Measurements from ENCODE around the gene MEIOB. TPM values are rescaled to one million over a fixed set of nuclear protein-coding genes. Genes with fewer than 3 reads are reported as not detected.
"Not testable (repeated sequence)": the region's sequence is repeated elsewhere in the genome, so short reads cannot be mapped to it uniquely, and the experiment has no call there.

MEIOB gene
- total RNA-seq, 3 donors from 2014 or later = 0.24 to 0.34 (median 0.28) TPM

DNA sequence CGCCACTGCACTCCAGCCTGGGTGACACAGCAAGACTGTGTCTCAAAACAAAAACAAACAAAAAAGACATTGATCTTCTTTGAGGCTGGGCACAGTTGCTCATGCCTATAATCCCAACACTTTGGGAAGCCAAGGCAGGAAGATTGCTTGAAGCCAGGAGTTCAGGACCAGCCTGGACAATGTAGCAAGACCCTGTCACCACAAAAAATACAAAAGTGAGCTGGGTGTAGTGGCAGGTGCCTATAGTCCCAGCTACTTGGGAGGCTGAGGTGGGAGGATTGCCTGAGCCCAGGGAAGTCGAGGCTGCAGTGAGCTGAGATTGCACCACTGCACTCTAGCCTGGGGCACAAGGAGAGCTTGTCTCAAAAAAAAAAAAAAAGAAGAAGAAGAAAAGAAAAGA, 25.7 kb upstream of the MEIOB start:
- not testable (repeated sequence) for ATAC-seq; H3K4me1 Mint-ChIP-seq (ENCODE audit: low read depth); H3K9me3 Mint-ChIP-seq; H3K36me3 Mint-ChIP-seq (ENCODE audit: insufficient read depth); DNase-seq; H3K4me3 Mint-ChIP-seq
- H3K27me3 Mint-ChIP-seq (ENCODE audit: low read depth) = peaks cover 15% of the 10 kb centered on the region

DNA sequence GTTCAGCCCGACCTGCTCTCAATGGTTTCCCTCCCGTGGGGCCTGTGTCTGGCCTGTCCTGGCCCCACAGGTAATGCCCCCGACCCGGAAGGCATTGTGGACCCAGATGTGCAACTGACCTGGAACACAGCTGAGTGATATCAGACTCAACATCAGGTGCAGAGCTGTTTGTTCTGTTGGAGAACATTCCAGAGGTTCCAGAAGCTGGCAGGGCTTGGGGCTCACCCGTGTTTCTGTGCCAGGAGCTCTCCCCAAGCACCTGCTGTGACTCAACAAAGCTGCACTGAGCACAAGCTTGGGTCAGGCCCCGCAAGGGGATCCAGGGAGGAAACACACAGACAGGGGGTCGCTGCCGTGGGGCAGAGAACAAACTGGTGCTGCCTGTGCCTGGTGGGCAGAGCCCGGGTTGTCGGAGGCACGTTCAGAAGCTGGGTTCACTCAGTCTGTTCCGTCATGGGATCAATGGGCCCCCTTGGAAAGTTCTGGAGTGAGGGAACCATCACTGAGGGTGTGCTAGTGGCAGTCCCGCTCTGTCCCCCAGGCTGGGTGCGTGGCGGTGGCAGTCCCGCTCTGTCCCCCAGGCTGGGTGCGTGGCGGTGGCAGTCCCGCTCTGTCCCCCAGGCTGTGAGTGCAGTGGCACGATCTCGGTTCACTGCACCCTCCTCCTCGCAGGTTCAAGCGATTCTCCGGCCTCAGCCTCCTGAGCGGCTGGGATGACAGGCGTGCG, 24.1 kb upstream of the MEIOB start:
- H3K27me3 Mint-ChIP-seq (ENCODE audit: low read depth) = peaks cover 19% of the 10 kb centered on the region
- no peaks in the 10 kb centered on the region for H3K9me3 Mint-ChIP-seq
- no peak overlapping the region for H3K4me3 Mint-ChIP-seq
- DNase-seq (no peak), ATAC-seq (no peak)
- no peaks in the 10 kb centered on the region for H3K36me3 Mint-ChIP-seq (ENCODE audit: insufficient read depth)
- no peaks in the 10 kb centered on the region for H3K4me1 Mint-ChIP-seq (ENCODE audit: low read depth)

DNA sequence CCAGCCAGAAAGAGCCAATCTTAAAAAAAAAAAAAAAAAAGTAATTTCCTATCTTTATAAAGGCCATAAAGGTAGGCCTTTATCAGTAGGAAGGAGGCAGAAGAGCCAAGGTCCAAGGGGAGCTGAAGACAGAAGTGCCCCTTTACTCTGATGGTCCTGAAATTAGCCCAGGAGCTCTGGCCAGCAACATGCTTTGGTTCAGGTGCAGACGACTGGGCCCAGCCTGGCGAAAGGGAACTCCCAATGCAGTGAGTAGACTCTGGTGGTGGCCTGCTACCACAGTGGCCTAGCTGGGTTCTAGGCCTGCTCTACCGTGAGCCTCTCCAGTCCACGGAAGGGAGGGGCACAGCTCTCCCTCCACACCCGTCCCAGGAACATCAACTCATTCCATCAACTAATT, 23.1 kb upstream of the MEIOB start:
- no peaks in the 10 kb centered on the region for H3K9me3 Mint-ChIP-seq
- ATAC-seq (no peak), DNase-seq (no peak)
- no peaks in the 10 kb centered on the region for H3K4me1 Mint-ChIP-seq (ENCODE audit: low read depth)
- peaks cover 27% of the 10 kb centered on the region for H3K27me3 Mint-ChIP-seq (ENCODE audit: low read depth)
- no peaks in the 10 kb centered on the region for H3K36me3 Mint-ChIP-seq (ENCODE audit: insufficient read depth)
- no peak overlapping the region for H3K4me3 Mint-ChIP-seq

- ATAC-seq = no peak
- H3K9me3 Mint-ChIP-seq = no peaks in the 10 kb centered on the region
- no peaks in the 10 kb centered on the region for H3K4me1 Mint-ChIP-seq (ENCODE audit: low read depth)
- no peak for DNase-seq
- no peaks in the 10 kb centered on the region for H3K36me3 Mint-ChIP-seq (ENCODE audit: insufficient read depth)
- peaks cover 19% of the 10 kb centered on the region for H3K27me3 Mint-ChIP-seq (ENCODE audit: low read depth)
- H3K4me3 Mint-ChIP-seq = no peak overlapping the region
These were observed 18.7 kb upstream of the MEIOB start for GRCh38 chr16:1890708-1891050.

GRCh38 chr16:1890024-1890707, 18.2 kb upstream of the MEIOB start:
- Mint-ChIP-seq H3K4me1 (ENCODE audit: low read depth) (no peaks in the 10 kb centered on the region), H3K4me3 (no peak overlapping the region), H3K9me3 (no peaks in the 10 kb centered on the region), H3K36me3 (ENCODE audit: insufficient read depth) (no peaks in the 10 kb centered on the region), H3K27me3 (ENCODE audit: low read depth) (peaks cover 18% of the 10 kb centered on the region)
- ATAC-seq (no peak), DNase-seq (no peak)

DNA sequence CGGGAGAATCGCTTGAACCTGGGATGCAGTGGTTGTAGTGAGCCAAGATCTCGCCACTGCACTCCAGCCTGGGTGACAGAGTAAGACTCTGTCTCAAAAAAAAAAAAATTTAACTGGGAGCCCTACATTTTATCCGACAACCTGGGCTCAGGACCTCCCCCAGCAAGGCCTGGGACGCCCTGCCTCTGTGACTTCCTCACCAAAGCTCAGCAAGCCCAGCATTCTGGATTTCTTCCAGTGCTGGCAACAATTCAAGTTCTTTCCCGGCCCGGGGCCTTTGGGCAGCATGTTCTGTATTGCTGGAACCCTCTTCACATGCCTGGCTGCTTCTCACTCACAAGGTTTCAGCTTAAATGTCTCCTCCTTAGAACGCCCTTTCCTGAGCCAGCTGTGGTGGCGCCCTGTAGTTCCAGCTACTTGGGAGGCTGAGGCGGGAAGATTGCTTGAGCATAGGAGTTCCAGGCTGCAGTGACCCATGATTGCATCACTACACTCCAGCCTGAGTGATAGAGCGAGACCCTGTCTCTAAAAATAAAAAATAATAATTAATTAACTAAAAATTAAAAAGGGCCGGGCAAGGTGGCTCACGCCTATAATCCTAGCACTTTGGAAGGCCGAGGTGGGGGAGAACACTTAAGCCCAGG, 15.9 kb upstream of the MEIOB start:
- no peaks in the 10 kb centered on the region for H3K9me3 Mint-ChIP-seq

DNA sequence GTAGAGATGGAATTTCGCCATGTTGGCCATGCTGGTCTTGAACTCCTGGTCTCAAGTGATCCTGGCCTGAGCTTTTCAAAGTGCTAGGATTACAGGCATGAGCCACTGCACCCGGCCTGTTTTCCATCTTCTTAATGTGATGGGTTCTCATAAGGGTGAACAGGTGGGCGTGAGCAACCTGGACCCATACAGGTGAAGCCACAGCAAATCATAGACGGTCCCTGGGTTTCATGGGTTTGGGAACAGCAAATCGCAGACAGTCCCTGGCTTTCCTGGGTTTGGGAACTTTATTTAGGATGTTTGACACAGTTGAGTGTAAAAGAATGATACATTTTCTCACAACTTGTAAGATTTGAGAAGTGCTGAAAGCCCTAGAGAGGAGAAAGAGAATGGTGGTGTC, 12.9 kb upstream of the MEIOB start:
- ATAC-seq (no peak), DNase-seq (no peak)
- Mint-ChIP-seq H3K36me3 (ENCODE audit: insufficient read depth) (no peaks in the 10 kb centered on the region), H3K27me3 (ENCODE audit: low read depth) (peaks cover 8% of the 10 kb centered on the region), H3K4me3 (no peak overlapping the region), H3K9me3 (no peaks in the 10 kb centered on the region), H3K4me1 (ENCODE audit: low read depth) (no peaks in the 10 kb centered on the region)

More for the DNA sequence above, 15.9 kb upstream of the MEIOB start:
- DNase-seq (no peak), ATAC-seq (no peak)
- H3K4me3 Mint-ChIP-seq = no peak overlapping the region
- H3K4me1 Mint-ChIP-seq (ENCODE audit: low read depth) = no peaks in the 10 kb centered on the region
- H3K36me3 Mint-ChIP-seq (ENCODE audit: insufficient read depth) = no peaks in the 10 kb centered on the region
- H3K27me3 Mint-ChIP-seq (ENCODE audit: low read depth) = peaks cover 17% of the 10 kb centered on the region

- ATAC-seq (no peak), DNase-seq (no peak)
- peaks cover 14% of the 10 kb centered on the region for H3K27me3 Mint-ChIP-seq (ENCODE audit: low read depth)
- no peaks in the 10 kb centered on the region for H3K36me3 Mint-ChIP-seq (ENCODE audit: insufficient read depth)
- H3K4me3 Mint-ChIP-seq = no peak overlapping the region
- no peaks in the 10 kb centered on the region for H3K4me1 Mint-ChIP-seq (ENCODE audit: low read depth)
- no peaks in the 10 kb centered on the region for H3K9me3 Mint-ChIP-seq
These were observed 12.3 kb upstream of the MEIOB start for GRCh38 chr16:1884155-1884760.

- H3K36me3 Mint-ChIP-seq (ENCODE audit: insufficient read depth); H3K4me1 Mint-ChIP-seq (ENCODE audit: low read depth); H3K9me3 Mint-ChIP-seq; H3K4me3 Mint-ChIP-seq; DNase-seq; ATAC-seq: not testable (repeated sequence)
- H3K27me3 Mint-ChIP-seq (ENCODE audit: low read depth) = peaks cover 21% of the 10 kb centered on the region
These were observed 9.2 kb upstream of the MEIOB start for GRCh38 chr16:1881172-1881571.

DNA sequence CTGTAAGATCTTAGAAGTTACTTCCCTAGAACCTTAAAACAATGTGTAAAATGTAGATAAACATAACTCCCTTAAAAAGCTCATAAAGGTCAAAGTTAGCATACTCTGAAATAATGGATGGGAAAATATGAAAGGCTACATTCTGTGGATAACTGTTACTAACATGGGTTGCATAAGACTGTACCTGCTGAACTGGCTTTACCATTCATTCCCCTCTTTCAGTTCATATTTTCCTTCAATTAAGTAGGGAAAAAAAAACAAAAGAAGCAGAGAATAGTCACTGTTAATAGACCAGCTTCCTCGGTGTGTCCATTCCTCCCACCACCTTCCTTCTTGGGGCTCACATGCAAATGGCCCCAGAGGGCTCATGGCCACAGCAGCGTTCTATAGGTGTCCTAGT, 7.5 kb upstream of the MEIOB start:
- H3K4me3 Mint-ChIP-seq = no peak overlapping the region
- no peaks in the 10 kb centered on the region for H3K9me3 Mint-ChIP-seq
- ATAC-seq (no peak), DNase-seq (no peak)
- peaks cover 28% of the 10 kb centered on the region for H3K27me3 Mint-ChIP-seq (ENCODE audit: low read depth)
- H3K4me1 Mint-ChIP-seq (ENCODE audit: low read depth) = no peaks in the 10 kb centered on the region
- no peaks in the 10 kb centered on the region for H3K36me3 Mint-ChIP-seq (ENCODE audit: insufficient read depth)

DNA sequence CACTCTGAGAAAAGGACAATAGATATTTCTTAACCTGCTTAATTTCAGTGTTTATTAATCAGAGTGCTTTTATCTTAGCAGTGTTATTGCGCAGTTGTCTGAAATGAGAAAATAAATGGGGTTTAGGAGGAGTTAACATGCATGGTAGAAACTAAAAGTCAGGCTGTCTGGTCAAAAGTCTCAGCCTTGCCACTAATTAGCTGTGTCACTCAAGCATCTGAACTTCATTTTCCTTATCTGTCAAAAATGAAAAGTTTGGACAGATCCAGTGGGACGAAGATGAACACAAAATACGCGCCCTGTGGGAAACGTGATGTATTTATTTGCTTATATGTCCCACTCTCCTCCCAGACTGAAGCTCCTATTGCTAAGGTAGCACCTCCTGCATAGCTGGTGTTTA, 6.3 kb upstream of the MEIOB start:
- DNase-seq (no peak), ATAC-seq (no peak)
- no peak overlapping the region for H3K4me3 Mint-ChIP-seq
- H3K36me3 Mint-ChIP-seq (ENCODE audit: insufficient read depth) = no peaks in the 10 kb centered on the region
- peaks cover 33% of the 10 kb centered on the region for H3K27me3 Mint-ChIP-seq (ENCODE audit: low read depth)
- H3K4me1 Mint-ChIP-seq (ENCODE audit: low read depth) = no peaks in the 10 kb centered on the region
- no peaks in the 10 kb centered on the region for H3K9me3 Mint-ChIP-seq

- Mint-ChIP-seq H3K36me3 (ENCODE audit: insufficient read depth) (no peaks in the 10 kb centered on the region), H3K9me3 (no peaks in the 10 kb centered on the region), H3K4me3 (no peak overlapping the region), H3K4me1 (ENCODE audit: low read depth) (no peaks in the 10 kb centered on the region), H3K27me3 (ENCODE audit: low read depth) (peaks cover 36% of the 10 kb centered on the region)
- ATAC-seq (no peak), DNase-seq (no peak)
These were observed 5.8 kb upstream of the MEIOB start for GRCh38 chr16:1877804-1878203.

DNA sequence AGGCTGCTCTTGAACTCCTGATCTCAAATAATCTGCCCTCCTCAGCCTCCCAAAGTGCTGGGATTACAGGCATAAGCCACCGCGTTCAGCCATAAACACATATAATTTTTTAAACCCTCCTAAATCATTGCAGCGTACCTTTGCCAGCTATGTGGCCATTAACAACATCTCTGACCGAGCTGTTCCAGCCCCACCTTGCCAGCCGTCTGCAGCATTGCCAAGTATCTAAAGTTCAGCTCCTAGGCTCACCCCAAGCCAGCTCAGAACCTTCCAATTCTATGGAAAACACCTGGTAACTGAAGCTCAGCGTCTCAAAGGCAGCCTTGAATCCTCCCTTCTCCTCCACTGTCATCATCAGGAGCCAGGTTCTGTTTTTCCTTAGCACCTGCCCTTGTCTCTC, 5.1 kb upstream of the MEIOB start:
- no peak for ATAC-seq
- no peak for DNase-seq
- Mint-ChIP-seq H3K4me1 (ENCODE audit: low read depth) (peaks cover 4% of the 10 kb centered on the region), H3K4me3 (no peak overlapping the region), H3K9me3 (no peaks in the 10 kb centered on the region), H3K36me3 (ENCODE audit: insufficient read depth) (no peaks in the 10 kb centered on the region), H3K27me3 (ENCODE audit: low read depth) (peaks cover 42% of the 10 kb centered on the region)

- DNase-seq (no peak), ATAC-seq (peak in 1 of 2 donors; percentile 34)
- H3K27me3 Mint-ChIP-seq (ENCODE audit: low read depth) = peaks cover 39% of the 10 kb centered on the region
- peaks cover 4% of the 10 kb centered on the region for H3K4me1 Mint-ChIP-seq (ENCODE audit: low read depth)
- no peak overlapping the region for H3K4me3 Mint-ChIP-seq
- H3K36me3 Mint-ChIP-seq (ENCODE audit: insufficient read depth) = no peaks in the 10 kb centered on the region
- H3K9me3 Mint-ChIP-seq = no peaks in the 10 kb centered on the region
These were observed 4.5 kb upstream of the MEIOB start for GRCh38 chr16:1876468-1876867.

Measured in activated T-cell treated with anti-CD3 and anti-CD28 coated beads, Interleukin-2, amount 50 U/mL, for 4 hours (primary cell).